Effector memory CD8-positive, alpha-beta T cell (primary cell): Measurements from ENCODE around the gene BABAM2.
"Not testable (repeated sequence)": the region's sequence is repeated elsewhere in the genome, so short reads cannot be mapped to it uniquely, and the experiment has no call there.

Source experiments
- ATAC-seq: fragments of 150-1000 bp; cut with Tn5 transposase; replicated peaks from 2 replicates; pipeline ENCODE4 v1.10.0; 2021; ENCODE audit warnings: mild to moderate bottlenecking, moderate library complexity
- DNase-seq, 3 experiments: peaks; one replicate each; pipeline ENCODE4 v3.0.0; 2021
- H3K27ac Mint-ChIP-seq, 2 donors: one replicate each; pipeline ENCODE4 v1.8.0; 2022; ENCODE audit warnings: mild to moderate bottlenecking in 2 of 2, mixed read lengths in 2 of 2, moderate library complexity in 2 of 2
- H3K27me3 Mint-ChIP-seq, 2 donors: one replicate each; pipeline ENCODE4 v1.8.0; 2022; ENCODE audit warnings: mixed read lengths in 2 of 2
- H3K36me3 Mint-ChIP-seq: one replicate; pipeline ENCODE4 v1.8.0; 2022; ENCODE audit warnings: mild to moderate bottlenecking, moderate library complexity, mixed read lengths; ENCODE audit not compliant: insufficient read depth
- H3K4me1 Mint-ChIP-seq, 2 donors: one replicate each; pipeline ENCODE4 v1.8.0; 2022; ENCODE audit warnings: low read depth in 2 of 2, mixed read lengths in 2 of 2
- H3K4me3 Mint-ChIP-seq, 2 donors: one replicate each; pipeline ENCODE4 v1.8.0; 2022; ENCODE audit warnings: mild to moderate bottlenecking in 2 of 2, mixed read lengths in 2 of 2, moderate library complexity in 2 of 2
- H3K9me3 Mint-ChIP-seq, 2 donors: one replicate each; pipeline ENCODE4 v1.8.0; 2022; ENCODE audit warnings: mixed read lengths in 2 of 2

The BABAM2 gene

GRCh38 chr2:28366496-28367282 lies 476.2 kb downstream of the BABAM2 start:
- Mint-ChIP-seq H3K9me3 (no peaks in the 10 kb centered on the region), H3K4me1 (peaks cover 58 to 66% of the 10 kb centered on the region in 2 donors), H3K36me3 (peaks cover 12% of the 10 kb centered on the region), H3K4me3 (peak overlapping the region; percentile 72 to 82), H3K27me3 (no peaks in the 10 kb centered on the region), H3K27ac (peak overlapping the region; percentile 95 to 96)
- ATAC-seq, result peak; percentile 93
- peak; percentile 61 to 66 (median 65) for DNase-seq

GRCh38 chr2:28367667-28368356 lies 477.3 kb downstream of the BABAM2 start:
- H3K4me3 Mint-ChIP-seq, result peak overlapping the region; percentile 72 to 82
- no peaks in the 10 kb centered on the region for H3K9me3 Mint-ChIP-seq
- ATAC-seq (no peak), DNase-seq (no peak)
- no peaks in the 10 kb centered on the region for H3K27me3 Mint-ChIP-seq
- peak overlapping the region; percentile 95 to 96 for H3K27ac Mint-ChIP-seq
- H3K4me1 Mint-ChIP-seq, result peaks cover 49 to 61% of the 10 kb centered on the region in 2 donors
- H3K36me3 Mint-ChIP-seq, result peaks cover 8% of the 10 kb centered on the region

GRCh38 chr2:28368357-28368798 lies 477.8 kb downstream of the BABAM2 start:
- no peak overlapping the region for H3K27ac Mint-ChIP-seq
- peak overlapping the region in 1 of 2 donors; percentile 19 for H3K4me3 Mint-ChIP-seq
- no peaks in the 10 kb centered on the region for H3K27me3 Mint-ChIP-seq
- no peak for DNase-seq
- peaks cover 46 to 60% of the 10 kb centered on the region in 2 donors for H3K4me1 Mint-ChIP-seq
- no peak for ATAC-seq
- H3K9me3 Mint-ChIP-seq, result no peaks in the 10 kb centered on the region
- peaks cover 8% of the 10 kb centered on the region for H3K36me3 Mint-ChIP-seq

- H3K9me3 Mint-ChIP-seq, result no peaks in the 10 kb centered on the region
- DNase-seq (no peak), ATAC-seq (no peak)
- peaks cover 6% of the 10 kb centered on the region for H3K36me3 Mint-ChIP-seq
- H3K27me3 Mint-ChIP-seq, result no peaks in the 10 kb centered on the region
- H3K4me1 Mint-ChIP-seq, result peaks cover 36 to 50% of the 10 kb centered on the region in 2 donors
- H3K4me3 Mint-ChIP-seq, result no peak overlapping the region
- peak overlapping the region in 1 of 2 donors; percentile 20 for H3K27ac Mint-ChIP-seq
These were observed 478.8 kb downstream of the BABAM2 start for GRCh38 chr2:28369358-28369757.

- no peaks in the 10 kb centered on the region for H3K27me3 Mint-ChIP-seq
- DNase-seq (no peak), ATAC-seq (no peak)
- peaks cover 30 to 41% of the 10 kb centered on the region in 2 donors for H3K4me1 Mint-ChIP-seq
- H3K9me3 Mint-ChIP-seq, result no peaks in the 10 kb centered on the region
- H3K36me3 Mint-ChIP-seq, result peaks cover 8% of the 10 kb centered on the region
- H3K27ac Mint-ChIP-seq, result peak overlapping the region; percentile 22 to 41
- no peak overlapping the region for H3K4me3 Mint-ChIP-seq
These were observed 479.8 kb downstream of the BABAM2 start for GRCh38 chr2:28370354-28370753.

- H3K9me3 Mint-ChIP-seq, ATAC-seq, H3K36me3 Mint-ChIP-seq, H3K4me3 Mint-ChIP-seq, DNase-seq, H3K27ac Mint-ChIP-seq, H3K27me3 Mint-ChIP-seq: not testable (repeated sequence)
- H3K4me1 Mint-ChIP-seq, result peaks cover 24 to 35% of the 10 kb centered on the region in 2 donors
These were observed 481.2 kb downstream of the BABAM2 start for GRCh38 chr2:28371728-28372127.

- H3K27me3 Mint-ChIP-seq, result no peaks in the 10 kb centered on the region
- H3K9me3 Mint-ChIP-seq, result no peaks in the 10 kb centered on the region
- H3K27ac Mint-ChIP-seq, result no peak overlapping the region
- H3K36me3 Mint-ChIP-seq, result peaks cover 9% of the 10 kb centered on the region
- H3K4me1 Mint-ChIP-seq, result peaks cover 16 to 31% of the 10 kb centered on the region in 2 donors
- ATAC-seq (no peak), DNase-seq (no peak)
- no peak overlapping the region for H3K4me3 Mint-ChIP-seq
These were observed 483.3 kb downstream of the BABAM2 start for GRCh38 chr2:28373854-28374253.

- H3K27ac Mint-ChIP-seq, result peak overlapping the region in 1 of 2 donors; percentile 82
- DNase-seq (no peak), ATAC-seq (no peak)
- H3K4me1 Mint-ChIP-seq, result peaks cover 18 to 33% of the 10 kb centered on the region in 2 donors
- H3K9me3 Mint-ChIP-seq, result no peaks in the 10 kb centered on the region
- H3K27me3 Mint-ChIP-seq, result no peaks in the 10 kb centered on the region
- no peak overlapping the region for H3K4me3 Mint-ChIP-seq
- H3K36me3 Mint-ChIP-seq, result peaks cover 10% of the 10 kb centered on the region
These were observed 483.8 kb downstream of the BABAM2 start for GRCh38 chr2:28374331-28374730.

GRCh38 chr2:28375236-28375635 lies 484.7 kb downstream of the BABAM2 start:
- H3K9me3 Mint-ChIP-seq, result no peaks in the 10 kb centered on the region
- H3K36me3 Mint-ChIP-seq, result peaks cover 12% of the 10 kb centered on the region
- peak overlapping the region in 1 of 2 donors; percentile 82 for H3K27ac Mint-ChIP-seq
- ATAC-seq, result no peak
- peaks cover 22 to 37% of the 10 kb centered on the region in 2 donors for H3K4me1 Mint-ChIP-seq
- no peaks in the 10 kb centered on the region for H3K27me3 Mint-ChIP-seq
- DNase-seq, result no peak
- no peak overlapping the region for H3K4me3 Mint-ChIP-seq

- DNase-seq (no peak), ATAC-seq (no peak)
- Mint-ChIP-seq H3K36me3 (peaks cover 12% of the 10 kb centered on the region), H3K27ac (peak overlapping the region in 1 of 2 donors; percentile 20), H3K4me3 (no peak overlapping the region), H3K27me3 (no peaks in the 10 kb centered on the region), H3K4me1 (peaks cover 18 to 33% of the 10 kb centered on the region in 2 donors), H3K9me3 (no peaks in the 10 kb centered on the region)
These were observed 485.5 kb downstream of the BABAM2 start for GRCh38 chr2:28375742-28376631.

- Mint-ChIP-seq H3K27ac (peak overlapping the region in 1 of 2 donors; percentile 81), H3K27me3 (no peaks in the 10 kb centered on the region), H3K36me3 (peaks cover 12% of the 10 kb centered on the region), H3K4me3 (peak overlapping the region in 1 of 2 donors; percentile 68), H3K4me1 (peaks cover 18 to 33% of the 10 kb centered on the region in 2 donors), H3K9me3 (no peaks in the 10 kb centered on the region)
- no peak for ATAC-seq
- no peak for DNase-seq
These were observed 486.8 kb downstream of the BABAM2 start for GRCh38 chr2:28377195-28377816.

GRCh38 chr2:28377984-28378678 lies 487.6 kb downstream of the BABAM2 start:
- ATAC-seq (peak; percentile 32), DNase-seq (no peak)
- Mint-ChIP-seq H3K4me1 (peaks cover 20 to 32% of the 10 kb centered on the region in 2 donors), H3K4me3 (peak overlapping the region in 1 of 2 donors; percentile 68), H3K27ac (peak overlapping the region; percentile 81 to 95), H3K9me3 (no peaks in the 10 kb centered on the region), H3K36me3 (peaks cover 16% of the 10 kb centered on the region), H3K27me3 (no peaks in the 10 kb centered on the region)
